GM21825 (cell line): ENCODE results near the gene SPTBN5.
A peak's percentile ranks its signal among the peaks of the same experiment; 100 is the strongest.
"Not testable (repeated sequence)": the region's sequence is repeated elsewhere in the genome, so short reads cannot be mapped to it uniquely, and the experiment has no call there.

Experiments
- ATAC-seq: cut with Tn5 transposase; IDR thresholded peaks from one replicate; pipeline ENCODE4 v1.9.1; 2021; ENCODE audit warnings: mild to moderate bottlenecking, moderate library complexity; ENCODE audit not compliant: unreplicated experiment

The SPTBN5 gene

GRCh38 chr15:41849204-41849603 lies 44.6 kb downstream of the SPTBN5 start:
- ATAC-seq: no peak

- ATAC-seq: no peak
These were observed 45.2 kb downstream of the SPTBN5 start for GRCh38 chr15:41848631-41849030.

GRCh38 chr15:41847981-41848380 lies 45.9 kb downstream of the SPTBN5 start:
- ATAC-seq: no peak

GRCh38 chr15:41847206-41847605 lies 46.6 kb downstream of the SPTBN5 start:
- no peak for ATAC-seq

GRCh38 chr15:41844814-41845213 lies 49.0 kb downstream of the SPTBN5 start:
- no peak for ATAC-seq

GRCh38 chr15:41843571-41843970 lies 50.3 kb downstream of the SPTBN5 start:
- ATAC-seq: no peak

- no peak for ATAC-seq
These were observed 51.6 kb downstream of the SPTBN5 start for GRCh38 chr15:41842229-41842628.

GRCh38 chr15:41841131-41841530 lies 52.7 kb downstream of the SPTBN5 start:
- no peak for ATAC-seq

GRCh38 chr15:41840673-41841072 lies 53.2 kb downstream of the SPTBN5 start:
- ATAC-seq: no peak

- ATAC-seq: no peak
These were observed 53.9 kb downstream of the SPTBN5 start for GRCh38 chr15:41839781-41840491.

GRCh38 chr15:41838400-41838897 lies 55.4 kb downstream of the SPTBN5 start, which contains the start of gene PLA2G4B:
TSS of gene PLA2G4B (plus strand) at chr15:41838847. CDS start at chr15:41838914, 67 bp downstream.
- no peak for ATAC-seq

- ATAC-seq: no peak
These were observed 57.0 kb downstream of the SPTBN5 start for GRCh38 chr15:41836713-41837454.

GRCh38 chr15:41836073-41836472 lies 57.8 kb downstream of the SPTBN5 start:
- ATAC-seq: no peak

- ATAC-seq: no peak
These were observed 59.8 kb downstream of the SPTBN5 start for GRCh38 chr15:41834096-41834495.

- no peak for ATAC-seq
These were observed 61.0 kb downstream of the SPTBN5 start for GRCh38 chr15:41832875-41833274.

- ATAC-seq: no peak
These were observed 61.6 kb downstream of the SPTBN5 start for GRCh38 chr15:41832208-41832607.

- ATAC-seq: not testable (repeated sequence)
These were observed 62.6 kb downstream of the SPTBN5 start for GRCh38 chr15:41831291-41831690.

- ATAC-seq: no peak
These were observed 63.8 kb downstream of the SPTBN5 start for GRCh38 chr15:41829959-41830646.

GRCh38 chr15:41828807-41829141 lies 65.1 kb downstream of the SPTBN5 start:
- ATAC-seq: no peak

GRCh38 chr15:41827880-41828806 lies 65.7 kb downstream of the SPTBN5 start, which contains the start of gene JMJD7:
TSS of gene JMJD7 (plus strand) at chr15:41828092. CDS start at chr15:41828125, 33 bp downstream.
- ATAC-seq: peak; percentile 71
